Esophagus squamous epithelium (tissue), 4 donors: ENCODE data around the gene CTSW.

Experiments used
- CTCF ChIP-seq, 6 experiments: fragments of 450-650 bp in 4 of 6; fragments of 200-600 bp in 2 of 6; sonication (generic) in 2 of 6; IDR thresholded peaks; one replicate each; pipeline ENCODE4 v1.5.1; 2016 to 2019; ENCODE audit warnings: antibody characterized with exemption in 6 of 6, mild to moderate bottlenecking in 4 of 6, moderate library complexity in 4 of 6
- POLR2A ChIP-seq, 4 donors: fragments of 450-650 bp; IDR thresholded peaks; one replicate each; pipeline ENCODE4 v1.6.1; 2017; ENCODE audit warnings: antibody characterized with exemption in 4 of 4, mild to moderate bottlenecking in 4 of 4, moderate library complexity in 3 of 4

DNA sequence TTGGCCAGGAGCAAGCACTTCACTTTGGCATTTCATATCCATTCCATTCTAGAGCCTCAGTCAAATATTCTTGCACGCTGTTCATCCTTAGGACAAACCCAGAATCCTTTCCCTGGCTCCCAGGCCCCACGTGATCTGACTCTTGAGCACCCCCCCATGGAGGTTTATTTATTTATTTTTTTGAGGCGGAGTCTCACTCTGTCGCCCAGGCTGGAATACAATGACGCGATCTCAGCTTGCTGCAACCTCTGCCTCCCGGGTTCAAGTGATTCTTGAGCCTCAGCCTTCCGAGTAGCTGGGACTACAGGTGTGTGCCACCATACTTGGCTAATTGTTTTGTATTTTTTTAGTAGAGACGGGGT, 52.9 kb downstream of the CTSW start:
- no peak for TF ChIP-seq POLR2A (IDR thresholded peaks at IDR 0.05)
- no peak for TF ChIP-seq CTCF (IDR thresholded peaks at IDR 0.05)
